Breast epithelium (tissue), 3 donors: ENCODE results near the gene CALN1.

Experiments used
- CTCF ChIP-seq, 3 donors: fragments of 450-650 bp; IDR thresholded peaks; one replicate each; pipeline ENCODE4 v1.5.1; 2016 to 2017; ENCODE audit warnings: antibody characterized with exemption in 3 of 3, mild to moderate bottlenecking in 3 of 3, moderate library complexity in 3 of 3
- POLR2A ChIP-seq: fragments of 450-650 bp; IDR thresholded peaks from one replicate; pipeline ENCODE4 v1.6.1; 2016; ENCODE audit warnings: antibody characterized with exemption, mild to moderate bottlenecking, moderate library complexity
- POLR2AphosphoS5 ChIP-seq, 3 donors: sonication (generic); formaldehyde crosslinking; IDR thresholded peaks; one replicate each; pipeline ENCODE4 v1.6.1; 2017; ENCODE audit warnings: antibody characterized with exemption in 3 of 3

- TF ChIP-seq POLR2AphosphoS5 (IDR thresholded peaks at IDR 0.05) (no peak), POLR2A (no peak), CTCF (IDR thresholded peaks at IDR 0.05) (no peak)
Measured at GRCh38 chr7:71826141-71826540, 586.0 kb downstream of the CALN1 start.
